ENCODE measurements around the gene ERCC5. TPM values are rescaled to one million over a fixed set of nuclear protein-coding genes. Genes with fewer than 3 reads are reported as not detected.
A peak's percentile ranks its signal among the peaks of the same experiment; 100 is the strongest.

The ERCC5 gene
- total RNA-seq, 1 donor: 99.2 TPM

- Histone ChIP-seq H3K79me2 (ENCODE audit: insufficient read depth, low read length) (no peaks in the 10 kb centered on the region), H3K27ac (ENCODE audit: low read depth, low read length) (no peak overlapping the region), H3K9me3 (ENCODE audit: low read depth, low read length) (no peaks in the 10 kb centered on the region), H3K4me1 (ENCODE audit: insufficient read depth, low read length) (no peaks in the 10 kb centered on the region), H3K4me2 (ENCODE audit: insufficient read depth, low read length) (no peak overlapping the region), H3K36me3 (ENCODE audit: insufficient read depth, low read length) (no peaks in the 10 kb centered on the region), H3K27me3 (ENCODE audit: insufficient read depth, low read length) (no peaks in the 10 kb centered on the region), H4K20me1 (ENCODE audit: insufficient read depth, low read length) (no peaks in the 10 kb centered on the region), H2AFZ (ENCODE audit: low read length) (no peak overlapping the region), H3K4me3 (ENCODE audit: insufficient read depth, low read length) (no peak overlapping the region)
- no peak for DNase-seq (ENCODE audit: insufficient read length, low spot score, missing footprints)
- TF ChIP-seq, protein P1, sequence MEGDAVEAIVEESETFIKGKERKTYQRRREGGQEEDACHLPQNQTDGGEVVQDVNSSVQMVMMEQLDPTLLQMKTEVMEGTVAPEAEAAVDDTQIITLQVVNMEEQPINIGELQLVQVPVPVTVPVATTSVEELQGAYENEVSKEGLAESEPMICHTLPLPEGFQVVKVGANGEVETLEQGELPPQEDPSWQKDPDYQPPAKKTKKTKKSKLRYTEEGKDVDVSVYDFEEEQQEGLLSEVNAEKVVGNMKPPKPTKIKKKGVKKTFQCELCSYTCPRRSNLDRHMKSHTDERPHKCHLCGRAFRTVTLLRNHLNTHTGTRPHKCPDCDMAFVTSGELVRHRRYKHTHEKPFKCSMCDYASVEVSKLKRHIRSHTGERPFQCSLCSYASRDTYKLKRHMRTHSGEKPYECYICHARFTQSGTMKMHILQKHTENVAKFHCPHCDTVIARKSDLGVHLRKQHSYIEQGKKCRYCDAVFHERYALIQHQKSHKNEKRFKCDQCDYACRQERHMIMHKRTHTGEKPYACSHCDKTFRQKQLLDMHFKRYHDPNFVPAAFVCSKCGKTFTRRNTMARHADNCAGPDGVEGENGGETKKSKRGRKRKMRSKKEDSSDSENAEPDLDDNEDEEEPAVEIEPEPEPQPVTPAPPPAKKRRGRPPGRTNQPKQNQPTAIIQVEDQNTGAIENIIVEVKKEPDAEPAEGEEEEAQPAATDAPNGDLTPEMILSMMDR (IDR thresholded peaks at IDR 0.05; ENCODE audit: extremely low read depth, low read depth, low read length): no peak
These were observed 55.2 kb downstream of the ERCC5 start for GRCh38 chr13:102901056-102901455.

- Histone ChIP-seq H3K4me1 (ENCODE audit: insufficient read depth, low read length) (no peaks in the 10 kb centered on the region), H3K27ac (ENCODE audit: low read depth, low read length) (no peak overlapping the region), H4K20me1 (ENCODE audit: insufficient read depth, low read length) (no peaks in the 10 kb centered on the region), H3K4me2 (ENCODE audit: insufficient read depth, low read length) (no peak overlapping the region), H3K4me3 (ENCODE audit: insufficient read depth, low read length) (no peak overlapping the region), H3K36me3 (ENCODE audit: insufficient read depth, low read length) (no peaks in the 10 kb centered on the region), H3K79me2 (ENCODE audit: insufficient read depth, low read length) (no peaks in the 10 kb centered on the region), H2AFZ (ENCODE audit: low read length) (no peak overlapping the region), H3K27me3 (ENCODE audit: insufficient read depth, low read length) (no peaks in the 10 kb centered on the region), H3K9me3 (ENCODE audit: low read depth, low read length) (no peaks in the 10 kb centered on the region)
- DNase-seq (ENCODE audit: insufficient read length, low spot score, missing footprints): no peak
- TF ChIP-seq, protein P1 (IDR thresholded peaks at IDR 0.05; ENCODE audit: extremely low read depth, low read depth, low read length): no peak
These were observed 55.9 kb downstream of the ERCC5 start for GRCh38 chr13:102901615-102902305.

- TF ChIP-seq, protein P1 (IDR thresholded peaks at IDR 0.05; ENCODE audit: extremely low read depth, low read depth, low read length): no peak
- Histone ChIP-seq H3K36me3 (ENCODE audit: insufficient read depth, low read length) (no peaks in the 10 kb centered on the region), H3K27me3 (ENCODE audit: insufficient read depth, low read length) (no peaks in the 10 kb centered on the region), H3K4me1 (ENCODE audit: insufficient read depth, low read length) (no peaks in the 10 kb centered on the region), H3K4me2 (ENCODE audit: insufficient read depth, low read length) (no peak overlapping the region), H3K4me3 (ENCODE audit: insufficient read depth, low read length) (no peak overlapping the region), H3K9me3 (ENCODE audit: low read depth, low read length) (no peaks in the 10 kb centered on the region), H3K79me2 (ENCODE audit: insufficient read depth, low read length) (no peaks in the 10 kb centered on the region), H3K27ac (ENCODE audit: low read depth, low read length) (no peak overlapping the region), H4K20me1 (ENCODE audit: insufficient read depth, low read length) (no peaks in the 10 kb centered on the region), H2AFZ (ENCODE audit: low read length) (no peak overlapping the region)
- DNase-seq (ENCODE audit: insufficient read length, low spot score, missing footprints): no peak
These were observed 57.0 kb downstream of the ERCC5 start for GRCh38 chr13:102902789-102903347.

- H3K27me3 ChIP-seq (ENCODE audit: insufficient read depth, low read length): no peaks in the 10 kb centered on the region
- no peaks in the 10 kb centered on the region for H3K36me3 ChIP-seq (ENCODE audit: insufficient read depth, low read length)
- H3K4me2 ChIP-seq (ENCODE audit: insufficient read depth, low read length): no peak overlapping the region
- no peak for DNase-seq (ENCODE audit: insufficient read length, low spot score, missing footprints)
- H3K4me3 ChIP-seq (ENCODE audit: insufficient read depth, low read length): no peak overlapping the region
- no peak overlapping the region for H2AFZ ChIP-seq (ENCODE audit: low read length)
- no peaks in the 10 kb centered on the region for H3K79me2 ChIP-seq (ENCODE audit: insufficient read depth, low read length)
- H3K4me1 ChIP-seq (ENCODE audit: insufficient read depth, low read length): no peaks in the 10 kb centered on the region
- no peak overlapping the region for H3K27ac ChIP-seq (ENCODE audit: low read depth, low read length)
- no peaks in the 10 kb centered on the region for H3K9me3 ChIP-seq (ENCODE audit: low read depth, low read length)
- TF ChIP-seq, protein P1 (IDR thresholded peaks at IDR 0.05; ENCODE audit: extremely low read depth, low read depth, low read length): peak; percentile 47
- no peaks in the 10 kb centered on the region for H4K20me1 ChIP-seq (ENCODE audit: insufficient read depth, low read length)
These were observed 58.0 kb downstream of the ERCC5 start for GRCh38 chr13:102903659-102904407.
